GM12878 (cell line): ENCODE results near the gene STPG4. TPM values are rescaled to one million over a fixed set of nuclear protein-coding genes. Genes with fewer than 3 reads are reported as not detected.

ENCODE experiments used
- ATAC-seq: fragments of 200-7000 bp; cut with Tn5 transposase; 3 replicates; pipeline ENCODE4 v1.9.1; 2020; ENCODE audit warnings: mild to moderate bottlenecking, moderate library complexity
- BruUV-seq: library from RNA; stranded (reverse); fragments of 400-500 nt; replicated peaks from 2 replicates; lab custom pipeline; 2021; lab: Mats Ljungman, UMichigan
- CTCF ChIA-PET: fragments of 300-600 bp; sonication (Branson Sonifier 250); formaldehyde crosslinking; extraction: SDS; loops from one replicate; lab custom pipeline; 2021; ENCODE audit warnings: inconsistent platforms; lab: Yijun Ruan, JAX
- POLR2A ChIA-PET: fragments of 350-600 bp; formaldehyde crosslinking; extraction: SDS; loops from one replicate; lab custom pipeline; 2021; ENCODE audit warnings: inconsistent platforms; lab: Charles Lee
- RAD21 ChIA-PET: fragments of 300-600 bp; sonication (Branson Sonifier 250); formaldehyde crosslinking; loops from one replicate; lab custom pipeline; 2023; ENCODE audit warnings: antibody characterized with exemption; ENCODE audit not compliant: unreplicated experiment; lab: Charles Lee
- SMC1A ChIA-PET: fragments of 300-600 bp; sonication (Branson Sonifier 250); formaldehyde crosslinking; loops from one replicate; lab custom pipeline; 2023; ENCODE audit not compliant: unreplicated experiment, uncharacterized antibody; lab: Charles Lee
- DNase-seq: peaks from one replicate; pipeline ENCODE4 v3.0.0-alpha.2; 2011; ENCODE audit warnings: low read depth, low spot score
- FAIRE-seq: peaks from 3 replicates; lab custom pipeline; 2011; peaks lifted over from hg19 to GRCh38; lab: Jason Lieb, UNC
- H2AFZ ChIP-seq: 2 replicates; pipeline ENCODE4 v1.6.0; 2011; ENCODE audit warnings: low read depth, low read length, control low read depth; ENCODE audit not compliant: control insufficient read depth
- H3K27ac ChIP-seq: 2 replicates; pipeline ENCODE4 v1.5.1; 2011; ENCODE audit warnings: control low read depth; ENCODE audit not compliant: control insufficient read depth, insufficient read depth
- H3K27me3 ChIP-seq, 2 experiments: replicated peaks in 1 of 2; 2 replicates each; pipeline versions ENCODE4 v1.6.0 to v1.6.1; 2011; ENCODE audit warnings: low read length in 1 of 2; ENCODE audit not compliant: control insufficient read depth in 2 of 2, insufficient read depth in 2 of 2
- H3K36me3 ChIP-seq, 2 experiments: 2 replicates each; pipeline ENCODE4 v1.5.1; 2011; ENCODE audit warnings: low read length in 1 of 2; ENCODE audit not compliant: control insufficient read depth in 2 of 2, insufficient read depth in 2 of 2
- H3K4me1 ChIP-seq: 2 replicates; pipeline ENCODE4 v1.6.1; 2011; ENCODE audit warnings: mild to moderate bottlenecking, low read length, moderate library complexity, mixed read lengths; ENCODE audit not compliant: control insufficient read depth, insufficient read depth
- H3K4me2 ChIP-seq: 2 replicates; pipeline ENCODE4 v1.6.0; 2011; ENCODE audit warnings: control low read depth; ENCODE audit not compliant: control insufficient read depth, insufficient read depth
- H3K4me3 ChIP-seq: fragments of 200-600 bp; sonication (generic); 2 replicates; pipeline ENCODE4 v1.5.1; 2016
- H3K79me2 ChIP-seq: 2 replicates; pipeline ENCODE4 v1.6.0; 2011; ENCODE audit warnings: low read length; ENCODE audit not compliant: control insufficient read depth, insufficient read depth
- H3K9ac ChIP-seq: 2 replicates; pipeline ENCODE4 v1.8.0; 2011; ENCODE audit warnings: low read length, control low read depth, mixed read lengths; ENCODE audit not compliant: control insufficient read depth, insufficient read depth
- H3K9me3 ChIP-seq: replicated peaks from 3 replicates; pipeline ENCODE4 v1.5.1; 2011; ENCODE audit warnings: mild to moderate bottlenecking, low read length; ENCODE audit not compliant: control insufficient read depth, insufficient read depth
- H4K20me1 ChIP-seq: 2 replicates; pipeline ENCODE4 v1.6.0; 2011; ENCODE audit not compliant: control insufficient read depth, insufficient read depth
- CHD2 ChIP-seq: IDR thresholded peaks from 2 replicates; pipeline ENCODE4 v1.6.1; 2011; ENCODE audit warnings: low read depth, low read length, improper control_type of control experiment, borderline replicate concordance
- FOXK2 ChIP-seq: fragments of 450-650 bp; IDR thresholded peaks from 2 replicates; pipeline ENCODE4 v1.6.1; 2017; ENCODE audit warnings: mild to moderate bottlenecking, moderate library complexity
- HSF1 ChIP-seq: fragments of 150-350 bp; IDR thresholded peaks from 2 replicates; pipeline ENCODE4 v1.6.1; 2014; ENCODE audit warnings: mild to moderate bottlenecking, low read depth, low read length
- JUND ChIP-seq: IDR thresholded peaks from 2 replicates; pipeline ENCODE4 v1.6.1; 2012; ENCODE audit warnings: low read depth, mild to moderate bottlenecking, low read length, improper control_type of control experiment, moderate library complexity
- MXI1 ChIP-seq: fragments of 150-350 bp; IDR thresholded peaks from 2 replicates; pipeline ENCODE4 v1.6.1; 2011; ENCODE audit warnings: low read depth, mild to moderate bottlenecking, inconsistent platforms, low read length, improper control_type of control experiment
- NFYB ChIP-seq: IDR thresholded peaks from 2 replicates; pipeline ENCODE4 v1.6.1; 2011; ENCODE audit warnings: low read depth, mild to moderate bottlenecking, low read length, improper control_type of control experiment, moderate library complexity; ENCODE audit not compliant: insufficient read depth
- SKIL ChIP-seq: fragments of 450-650 bp; IDR thresholded peaks from 2 replicates; pipeline ENCODE4 v1.6.1; 2017; ENCODE audit warnings: mild to moderate bottlenecking, low read depth, inconsistent platforms; ENCODE audit not compliant: poor library complexity, severe bottlenecking
- ZBTB4 ChIP-seq: fragments of 450-650 bp; formaldehyde crosslinking; IDR thresholded peaks from 2 replicates; pipeline ENCODE4 v1.4.0; 2022; ENCODE audit warnings: mild to moderate bottlenecking, moderate library complexity
- ZNF592 ChIP-seq: fragments of 450-650 bp; IDR thresholded peaks from 2 replicates; pipeline ENCODE4 v1.6.1; 2017; ENCODE audit warnings: mild to moderate bottlenecking, moderate library complexity
- WGBS: methylation state at CpG from one replicate; pipeline ENCODE4 v1.1.6; 2016; ENCODE audit warnings: low lambda C conversion rate; ENCODE audit not compliant: insufficient replicate concordance, insufficient coverage; ENCODE audit errors: missing lambda C conversion rate; 5-methylcytosine and 5-hydroxymethylcytosine counted together
- in situ Hi-C: fragments of 300-500 bp; cut with MboI; formaldehyde crosslinking; loops from 9 replicates; pipeline ENCODE4 v1.14.3; 2018; ENCODE audit warnings: mixed read lengths
- intact Hi-C: fragments of 100-400 bp; cut with micrococcal nuclease; formaldehyde crosslinking; loops from one replicate; pipeline ENCODE4 v1.14.2; 2022; ENCODE audit not compliant: unreplicated experiment
- polyA plus RNA-seq, 11 experiments: library from polyadenylated mRNA; depleted of rRNA in 4 of 11; unstranded in 6 of 11; stranded (reverse) in 5 of 11; fragments of >200 nt; fragmentation: Nextera tagmentation in 4 of 11; fragmentation: Illumina TruSeq in 1 of 11; extraction: Ambion mirVana in 4 of 11; extraction: Trizol in 1 of 11; gene quantifications; 1 replicate in 1 of 11; 2 replicates in 10 of 11; pipeline versions ENCODE4 v1.2.1 to v1.2.3, GENCODE V29; 2011 to 2016; ENCODE audit warnings: inconsistent platforms in 2 of 11, missing spikeins in 2 of 11, low read depth in 1 of 11
- total RNA-seq, 4 experiments: library from RNA; depleted of rRNA in 3 of 4; stranded (reverse); fragments of >200 nt in 3 of 4; fragmentation: Illumina TruSeq in 1 of 4; extraction: Trizol in 1 of 4; gene quantifications; 2 replicates each; pipeline versions ENCODE4 v1.2.1 to v1.2.3, GENCODE V29; 2013 to 2021

Gene STPG4
- total and polyA plus RNA-seq, 10 of the 15 experiments (the other 5 are each of a cell fraction or from before 2014, with no cell fraction given): 0.10 to 0.29 (median 0.19) TPM; not detected in 3

GRCh38 chr2:47086571-47086970, 68.5 kb downstream of the STPG4 start:
- H3K36me3 ChIP-seq: no peaks in the 10 kb centered on the region
- POLR2A ChIA-PET: no interaction called here
- H3K27me3 ChIP-seq: no peaks in the 10 kb centered on the region; a peak in 1 of 4 replicates
- in situ Hi-C loops: no loop called here
- TF ChIP-seq FOXK2: no peak
- TF ChIP-seq JUND: no peak
- TF ChIP-seq ZNF592: no peak
- TF ChIP-seq ZBTB4 (CRISPR knock-in tag): no peak
- no peak for TF ChIP-seq HSF1
- TF ChIP-seq SKIL: no peak
- TF ChIP-seq NFYB: no peak
- TF ChIP-seq CHD2: no peak
- no peak for TF ChIP-seq MXI1
- TF ChIP-seq, all 136 proteins: peak for 0
- no peaks in the 10 kb centered on the region for H3K79me2 ChIP-seq
- H3K4me3 ChIP-seq: no peak overlapping the region
- H4K20me1 ChIP-seq: no peaks in the 10 kb centered on the region
- H2AFZ ChIP-seq: no peak overlapping the region
- DNase-seq (no peak), FAIRE-seq (no peak), ATAC-seq (no peak)
- CTCF ChIA-PET: no interaction called here
- no peak overlapping the region for H3K27ac ChIP-seq
- no TSS peak for BruUV-seq
- intact Hi-C loops: no loop called here
- RAD21 ChIA-PET: interaction anchor here (0.8 kb wide), 1 partner anchor 29 kb away, joined by 3 read pairs; no protein-coding TSS in a partner anchor
- no peak overlapping the region for H3K9ac ChIP-seq
- no peak overlapping the region for H3K4me2 ChIP-seq
- no peaks in the 10 kb centered on the region for H3K4me1 ChIP-seq
- SMC1A ChIA-PET: no interaction called here
- no peaks in the 10 kb centered on the region for H3K9me3 ChIP-seq
- WGBS: 59% methylated on average over 6 of the region's 6 CpGs
